Gastroesophageal sphincter (tissue), 4 donors: Measurements from ENCODE around the gene CELA2A. TPM values are rescaled to one million over a fixed set of nuclear protein-coding genes. Genes with fewer than 3 reads are reported as not detected.
"Not testable (repeated sequence)": the region's sequence is repeated elsewhere in the genome, so short reads cannot be mapped to it uniquely, and the experiment has no call there.

ENCODE experiments used
- ATAC-seq: fragments of 150-250 bp; one replicate; pipeline ENCODE4 v1.9.1; 2016; ENCODE audit warnings: mild to moderate bottlenecking, moderate library complexity
- H3K27ac ChIP-seq, 4 donors: fragments of 200-600 bp; sonication (generic) in 3 of 4; 1 replicate in 3 of 4; 2 replicates in 1 of 4; pipeline ENCODE4 v1.5.1; 2016 to 2019
- H3K27me3 ChIP-seq: fragments of 200-600 bp; sonication (generic); one replicate; pipeline ENCODE4 v1.5.1; 2019
- H3K36me3 ChIP-seq, 2 donors: fragments of 200-600 bp; sonication (generic); one replicate each; pipeline ENCODE4 v1.5.1; 2019; ENCODE audit warnings: control low read depth in 1 of 2
- H3K4me1 ChIP-seq, 3 donors: fragments of 200-600 bp; sonication (generic); 1 replicate in 2 of 3; 2 replicates in 1 of 3; pipeline ENCODE4 v1.5.1; 2016 to 2019; ENCODE audit warnings: control low read depth in 2 of 3
- H3K4me3 ChIP-seq, 2 donors: fragments of 200-600 bp; sonication (generic); one replicate each; pipeline ENCODE4 v1.5.1; 2019; ENCODE audit warnings: mild to moderate bottlenecking in 1 of 2, moderate library complexity in 1 of 2
- H3K9me3 ChIP-seq, 3 donors: fragments of 200-600 bp; sonication (generic); one replicate each; pipeline ENCODE4 v1.5.1; 2017 to 2019; ENCODE audit warnings: control low read depth in 2 of 3
- EP300 ChIP-seq: sonication (generic); formaldehyde crosslinking; IDR thresholded peaks from one replicate; pipeline ENCODE4 v1.6.1; 2017; ENCODE audit warnings: antibody characterized with exemption, mild to moderate bottlenecking
- POLR2A ChIP-seq, 2 donors: fragments of 450-650 bp; IDR thresholded peaks; one replicate each; pipeline ENCODE4 v1.6.1; 2017; ENCODE audit warnings: antibody characterized with exemption in 2 of 2, mild to moderate bottlenecking in 2 of 2, moderate library complexity in 1 of 2
- POLR2AphosphoS5 ChIP-seq: sonication (generic); formaldehyde crosslinking; IDR thresholded peaks from one replicate; pipeline ENCODE4 v1.6.1; 2017; ENCODE audit warnings: antibody characterized with exemption
- whole genome bisulfite sequencing, 2 donors: methylation state at CpG; one replicate each; pipeline ENCODE4 v1.1.5; 2018; ENCODE audit warnings: low coverage in 1 of 2; 5-methylcytosine and 5-hydroxymethylcytosine counted together
- total RNA-seq, 4 donors: library from RNA; depleted of rRNA; stranded (reverse); fragments of >200 nt; gene quantifications; one replicate each; pipeline ENCODE4 v1.1.0, GENCODE V29; 2016
- TF ChIP-seq, protein P1 (sequence below), 4 experiments: fragments of 200-600 bp in 2 of 4; fragments of 450-650 bp in 2 of 4; sonication (generic) in 1 of 4; IDR thresholded peaks; one replicate each; pipeline ENCODE4 v1.5.1; 2017 to 2019; ENCODE audit warnings: antibody characterized with exemption in 4 of 4, mild to moderate bottlenecking in 2 of 4, moderate library complexity in 2 of 4

Gene CELA2A
- total RNA-seq, 4 donors from 2014 or later, result not detected

- H3K36me3 ChIP-seq, result peaks cover 0 to 27% of the 10 kb centered on the region in 2 donors
- ATAC-seq, result no peak
- 100% methylated on average over 1 of the region's 2 CpGs for WGBS, 2 donors
- H3K4me3 ChIP-seq, result no peak overlapping the region
- TF ChIP-seq EP300, result no peak
- no peak for TF ChIP-seq POLR2A (IDR thresholded peaks at IDR 0.05)
- TF ChIP-seq POLR2AphosphoS5, result no peak
- TF ChIP-seq, protein P1, sequence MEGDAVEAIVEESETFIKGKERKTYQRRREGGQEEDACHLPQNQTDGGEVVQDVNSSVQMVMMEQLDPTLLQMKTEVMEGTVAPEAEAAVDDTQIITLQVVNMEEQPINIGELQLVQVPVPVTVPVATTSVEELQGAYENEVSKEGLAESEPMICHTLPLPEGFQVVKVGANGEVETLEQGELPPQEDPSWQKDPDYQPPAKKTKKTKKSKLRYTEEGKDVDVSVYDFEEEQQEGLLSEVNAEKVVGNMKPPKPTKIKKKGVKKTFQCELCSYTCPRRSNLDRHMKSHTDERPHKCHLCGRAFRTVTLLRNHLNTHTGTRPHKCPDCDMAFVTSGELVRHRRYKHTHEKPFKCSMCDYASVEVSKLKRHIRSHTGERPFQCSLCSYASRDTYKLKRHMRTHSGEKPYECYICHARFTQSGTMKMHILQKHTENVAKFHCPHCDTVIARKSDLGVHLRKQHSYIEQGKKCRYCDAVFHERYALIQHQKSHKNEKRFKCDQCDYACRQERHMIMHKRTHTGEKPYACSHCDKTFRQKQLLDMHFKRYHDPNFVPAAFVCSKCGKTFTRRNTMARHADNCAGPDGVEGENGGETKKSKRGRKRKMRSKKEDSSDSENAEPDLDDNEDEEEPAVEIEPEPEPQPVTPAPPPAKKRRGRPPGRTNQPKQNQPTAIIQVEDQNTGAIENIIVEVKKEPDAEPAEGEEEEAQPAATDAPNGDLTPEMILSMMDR (IDR thresholded peaks at IDR 0.05), result no peak
- H3K27ac ChIP-seq, result no peak overlapping the region
- H3K4me1 ChIP-seq, result peaks cover 0 to 7% (median 0%) of the 10 kb centered on the region in 3 donors
- H3K27me3 ChIP-seq, result no peaks in the 10 kb centered on the region
- H3K9me3 ChIP-seq, result no peaks in the 10 kb centered on the region
Observed at GRCh38 chr1:15483971-15484370, 27.4 kb downstream of the CELA2A start.

DNA sequence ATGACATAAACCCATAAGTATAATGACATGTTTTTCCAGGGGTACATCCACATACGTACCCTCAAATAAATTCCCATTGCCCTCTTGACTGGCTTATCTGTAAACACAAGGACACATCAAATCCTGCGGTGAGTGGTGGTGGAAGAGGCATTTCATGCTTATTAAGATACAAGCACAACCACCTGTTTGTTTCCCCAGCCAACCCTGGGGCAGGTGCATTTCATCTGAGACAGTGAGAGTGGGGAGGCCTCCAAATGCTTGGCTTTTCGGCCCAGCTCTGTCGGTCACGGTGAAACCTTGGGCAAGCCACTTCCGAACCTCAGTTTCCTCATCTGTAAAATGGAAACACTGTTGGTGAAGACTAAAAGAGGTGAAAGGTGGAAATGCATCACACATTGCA is 27.9 kb downstream of the CELA2A start:
- peaks cover 0 to 27% of the 10 kb centered on the region in 2 donors for H3K36me3 ChIP-seq
- H3K27ac ChIP-seq, H3K4me3 ChIP-seq, ATAC-seq, H3K27me3 ChIP-seq, H3K9me3 ChIP-seq: not testable (repeated sequence)
- WGBS, 2 donors, result 83 to 85% methylated on average over 6 of the region's 6 CpGs
- H3K4me1 ChIP-seq, result peaks cover 0 to 12% (median 0%) of the 10 kb centered on the region in 3 donors

DNA sequence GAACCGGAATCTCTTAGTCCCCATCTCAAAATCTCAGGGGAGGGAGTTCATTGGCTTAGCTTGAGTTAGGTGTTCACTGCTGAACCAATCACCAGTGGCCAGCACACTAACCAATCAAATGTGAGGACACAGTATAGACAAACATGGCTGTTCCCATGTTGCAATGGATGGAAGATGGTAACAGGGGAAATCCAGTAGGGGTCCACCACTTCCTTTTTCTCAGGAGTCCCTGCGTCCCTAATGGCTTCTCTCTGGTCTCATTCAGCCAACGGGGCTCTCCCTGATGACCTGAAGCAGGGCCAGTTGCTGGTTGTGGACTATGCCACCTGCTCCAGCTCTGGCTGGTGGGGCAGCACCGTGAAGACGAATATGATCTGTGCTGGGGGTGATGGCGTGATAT is 29.1 kb downstream of the CELA2A start:
- Histone ChIP-seq H3K4me3 (no peak overlapping the region), H3K27ac (no peak overlapping the region), H3K9me3 (no peaks in the 10 kb centered on the region), H3K27me3 (no peaks in the 10 kb centered on the region), H3K36me3 (peaks cover 0 to 27% of the 10 kb centered on the region in 2 donors), H3K4me1 (peaks cover 0 to 12% (median 0%) of the 10 kb centered on the region in 3 donors)
- no peak for TF ChIP-seq POLR2A (IDR thresholded peaks at IDR 0.05)
- TF ChIP-seq, protein P1 (IDR thresholded peaks at IDR 0.05), result no peak
- no peak for TF ChIP-seq POLR2AphosphoS5
- no peak for TF ChIP-seq EP300
- no peak for ATAC-seq
- 97 to 100% methylated on average over 1 to 5 of the region's 6 CpGs for WGBS, 2 donors

DNA sequence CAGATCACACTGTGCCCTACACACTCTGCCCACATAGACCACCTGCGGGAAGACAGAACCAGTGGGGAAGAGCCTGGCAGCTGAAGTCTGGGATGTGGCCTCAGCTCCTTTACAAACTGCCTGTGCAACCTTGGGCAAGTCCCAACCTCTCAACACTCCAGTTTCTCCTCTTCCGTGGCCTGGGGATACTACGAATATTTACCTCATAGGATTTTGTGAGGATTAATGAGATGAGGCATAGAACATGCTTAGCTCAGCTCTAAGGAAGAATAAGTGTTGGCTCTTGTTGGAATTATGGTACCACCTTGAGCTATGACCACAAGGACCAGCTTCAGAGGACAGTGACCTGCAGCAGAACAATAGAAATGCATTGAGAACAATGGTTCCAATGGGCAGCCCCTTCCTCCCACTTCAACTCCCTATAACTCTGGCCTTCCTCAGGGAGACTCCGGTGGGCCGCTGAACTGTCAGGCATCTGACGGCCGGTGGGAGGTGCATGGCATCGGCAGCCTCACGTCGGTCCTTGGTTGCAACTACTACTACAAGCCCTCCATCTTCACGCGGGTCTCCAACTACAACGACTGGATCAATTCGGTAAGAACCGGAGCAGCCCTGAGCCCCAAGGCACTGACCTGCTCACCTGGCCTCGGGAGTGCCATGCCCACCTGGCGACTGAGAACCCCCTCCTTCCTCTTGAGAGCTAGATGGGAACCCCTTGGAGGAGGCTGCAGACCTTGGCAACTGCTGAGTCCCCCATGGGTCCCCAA is 30.5 kb downstream of the CELA2A start:
- 100% methylated on average over 3 of the region's 17 CpGs; no CpG with 5 or more reads in 1 of the 2 donors for WGBS, 2 donors
- peaks cover 0 to 12% (median 0%) of the 10 kb centered on the region in 3 donors for H3K4me1 ChIP-seq

DNA sequence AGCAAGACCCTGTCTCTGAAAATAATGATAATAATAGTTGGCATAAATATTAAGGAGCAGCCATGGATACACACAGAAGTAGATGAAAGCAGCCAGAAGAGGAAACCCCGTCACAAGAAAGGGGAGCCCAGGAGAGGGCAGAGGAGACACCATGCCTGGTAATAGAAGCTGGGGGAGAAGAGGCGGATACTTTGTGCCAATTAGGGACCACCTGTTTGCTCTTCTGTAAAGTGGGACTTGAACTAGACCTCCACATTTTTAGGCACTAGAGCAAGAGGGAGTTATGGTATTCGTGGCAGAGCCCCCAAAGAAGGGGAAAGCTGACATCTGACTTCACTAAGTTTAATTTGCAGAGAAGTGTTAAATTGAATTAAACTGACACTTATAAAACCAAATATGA is 31.8 kb downstream of the CELA2A start:
- Histone ChIP-seq H3K27me3 (no peaks in the 10 kb centered on the region), H3K4me3 (no peak overlapping the region), H3K9me3 (no peaks in the 10 kb centered on the region), H3K27ac (no peak overlapping the region), H3K4me1 (peaks cover 0 to 12% (median 0%) of the 10 kb centered on the region in 3 donors), H3K36me3 (peaks cover 0 to 47% of the 10 kb centered on the region in 2 donors)
- 69 to 90% methylated on average over 2 to 3 of the region's 3 CpGs for WGBS, 2 donors
- no peak for ATAC-seq
- TF ChIP-seq POLR2AphosphoS5 (no peak), EP300 (no peak), POLR2A (IDR thresholded peaks at IDR 0.05) (no peak)
- TF ChIP-seq, protein P1 (IDR thresholded peaks at IDR 0.05), result no peak

More for the DNA sequence above, 30.5 kb downstream of the CELA2A start:
- H3K9me3 ChIP-seq, ATAC-seq, H3K4me3 ChIP-seq, H3K27ac ChIP-seq, H3K27me3 ChIP-seq: not testable (repeated sequence)
- peaks cover 0 to 33% of the 10 kb centered on the region in 2 donors for H3K36me3 ChIP-seq
